Endothelial cell of hepatic sinusoid (primary cell): ENCODE data around the gene GRM7.

Experiments used
- in situ Hi-C: cut with HindIII; loops from 2 replicates; pipeline ENCODE4 v1.10.0; 2017; ENCODE audit warnings: low sequenced_read_pairs

The GRM7 gene

GRCh38 chr3:7754653-7755441, 893.9 kb downstream of the GRM7 start:
- in situ Hi-C loops: no loop called here

- in situ Hi-C loops: no loop called here
These were observed 898.7 kb downstream of the GRM7 start for GRCh38 chr3:7759630-7760029.

GRCh38 chr3:7760718-7761117, 899.8 kb downstream of the GRM7 start:
- in situ Hi-C loops: no loop called here

GRCh38 chr3:7764115-7764514, 903.2 kb downstream of the GRM7 start:
- in situ Hi-C loops: no loop called here

- in situ Hi-C loops: no loop called here
These were observed 905.6 kb downstream of the GRM7 start for GRCh38 chr3:7766530-7766929.

- in situ Hi-C loops: no loop called here
These were observed 918.4 kb downstream of the GRM7 start for GRCh38 chr3:7779331-7779730.

- in situ Hi-C loops: no loop called here
These were observed 920.5 kb downstream of the GRM7 start for GRCh38 chr3:7781395-7781794.

GRCh38 chr3:7787871-7788828, 927.2 kb downstream of the GRM7 start:
- in situ Hi-C loops: no loop called here

GRCh38 chr3:7788881-7789280, 928.0 kb downstream of the GRM7 start:
- in situ Hi-C loops: no loop called here

GRCh38 chr3:7789324-7789723, 928.4 kb downstream of the GRM7 start:
- in situ Hi-C loops: no loop called here

- in situ Hi-C loops: no loop called here
These were observed 929.2 kb downstream of the GRM7 start for GRCh38 chr3:7790141-7790540.
